ENCODE results near the gene AGPAT3. TPM values are rescaled to one million over a fixed set of nuclear protein-coding genes. Genes with fewer than 3 reads are reported as not detected.

AGPAT3 gene
- total and polyA plus RNA-seq, 3 donors from 2014 or later = 64.5 to 77.5 (median 69.8) TPM

DNA sequence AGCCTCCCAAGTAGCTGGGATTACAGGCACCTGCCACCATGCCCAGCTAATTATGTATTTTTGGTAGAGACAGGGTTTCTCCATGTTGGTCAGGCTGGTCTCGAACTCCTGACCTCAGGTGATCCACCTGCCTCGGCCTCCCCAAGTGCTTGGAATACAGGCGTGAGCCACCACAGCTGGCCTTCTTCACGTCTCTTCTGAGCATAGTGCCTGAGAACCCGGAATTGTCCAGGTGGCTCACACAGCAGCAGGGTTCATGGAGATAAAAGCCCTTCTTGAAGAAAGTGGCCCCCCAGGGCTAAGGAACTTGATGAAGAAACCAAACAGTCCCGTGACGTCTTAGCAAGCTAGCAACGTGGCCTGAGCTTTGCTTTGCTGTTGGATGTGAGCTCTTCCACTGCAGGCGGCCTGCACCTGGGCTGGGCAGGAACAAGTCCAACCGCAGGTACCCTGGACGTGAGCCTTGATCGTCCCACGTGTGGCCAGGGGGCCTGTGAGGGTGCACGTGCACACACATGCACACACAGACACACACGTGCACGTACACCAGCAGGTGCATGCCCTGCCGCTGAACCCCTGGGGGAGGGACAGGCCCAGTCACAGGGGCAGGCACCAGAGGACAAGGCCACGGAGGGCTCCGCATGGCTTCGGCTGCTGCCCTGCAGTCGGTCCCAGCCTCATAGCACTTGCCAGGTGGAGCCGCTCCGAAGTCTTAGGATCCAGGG lies 123.6 kb downstream of the AGPAT3 start:
- H3K4me3 ChIP-seq = no peak overlapping the region
- WGBS, 2 donors = 85% methylated on average over 6 to 23 of the region's 23 CpGs
- H3K4me1 ChIP-seq = peaks cover 16% of the 10 kb centered on the region
- intact Hi-C loops (cut with DNase I; ENCODE audit: low total_unique reads) = loop anchor here (10.0 kb wide), 1 partner anchor 124 kb away; the partner anchor contains the start of gene AGPAT3
- H3K27ac ChIP-seq = no peak overlapping the region
- TF ChIP-seq POLR2A (IDR thresholded peaks at IDR 0.05) = no peak
- TF ChIP-seq, protein P1, sequence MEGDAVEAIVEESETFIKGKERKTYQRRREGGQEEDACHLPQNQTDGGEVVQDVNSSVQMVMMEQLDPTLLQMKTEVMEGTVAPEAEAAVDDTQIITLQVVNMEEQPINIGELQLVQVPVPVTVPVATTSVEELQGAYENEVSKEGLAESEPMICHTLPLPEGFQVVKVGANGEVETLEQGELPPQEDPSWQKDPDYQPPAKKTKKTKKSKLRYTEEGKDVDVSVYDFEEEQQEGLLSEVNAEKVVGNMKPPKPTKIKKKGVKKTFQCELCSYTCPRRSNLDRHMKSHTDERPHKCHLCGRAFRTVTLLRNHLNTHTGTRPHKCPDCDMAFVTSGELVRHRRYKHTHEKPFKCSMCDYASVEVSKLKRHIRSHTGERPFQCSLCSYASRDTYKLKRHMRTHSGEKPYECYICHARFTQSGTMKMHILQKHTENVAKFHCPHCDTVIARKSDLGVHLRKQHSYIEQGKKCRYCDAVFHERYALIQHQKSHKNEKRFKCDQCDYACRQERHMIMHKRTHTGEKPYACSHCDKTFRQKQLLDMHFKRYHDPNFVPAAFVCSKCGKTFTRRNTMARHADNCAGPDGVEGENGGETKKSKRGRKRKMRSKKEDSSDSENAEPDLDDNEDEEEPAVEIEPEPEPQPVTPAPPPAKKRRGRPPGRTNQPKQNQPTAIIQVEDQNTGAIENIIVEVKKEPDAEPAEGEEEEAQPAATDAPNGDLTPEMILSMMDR (IDR thresholded peaks at IDR 0.05) = no peak
- no peaks in the 10 kb centered on the region for H3K9me3 ChIP-seq
- no peaks in the 10 kb centered on the region for H3K36me3 ChIP-seq (ENCODE audit: low read depth, missing control alignments)
- no peak for DNase-seq
- H3K27me3 ChIP-seq = no peaks in the 10 kb centered on the region

DNA sequence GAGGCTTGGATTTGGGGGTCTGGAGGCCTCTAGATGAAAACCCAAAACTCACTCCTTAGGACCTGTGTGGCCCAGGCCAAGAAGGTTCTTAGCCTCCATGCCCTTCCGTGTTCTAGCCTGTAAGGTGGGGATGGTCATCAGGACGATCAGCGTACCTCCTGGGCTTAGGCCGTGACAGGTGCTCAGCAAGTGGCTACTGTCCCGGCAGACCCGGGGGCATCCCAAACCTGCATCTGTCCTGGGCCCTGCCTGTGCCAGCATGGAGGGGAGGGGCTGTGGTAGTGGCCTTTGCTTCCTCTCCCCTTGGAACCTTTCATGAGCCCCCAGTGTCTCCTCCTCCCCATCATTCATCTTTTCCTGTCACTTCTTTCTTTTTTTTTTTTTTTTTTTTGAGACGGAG lies 124.4 kb downstream of the AGPAT3 start:
- intact Hi-C loops (cut with DNase I; ENCODE audit: low total_unique reads) = loop anchor here (10.0 kb wide), 1 partner anchor 125 kb away; the partner anchor contains the start of gene AGPAT3
- Histone ChIP-seq H3K9me3 (no peaks in the 10 kb centered on the region), H3K4me3 (no peak overlapping the region), H3K27me3 (no peaks in the 10 kb centered on the region), H3K27ac (no peak overlapping the region), H3K36me3 (ENCODE audit: low read depth, missing control alignments) (no peaks in the 10 kb centered on the region), H3K4me1 (peaks cover 22% of the 10 kb centered on the region)
- TF ChIP-seq POLR2A (IDR thresholded peaks at IDR 0.05) = no peak
- TF ChIP-seq, protein P1 (IDR thresholded peaks at IDR 0.05) = no peak
- no peak for DNase-seq
- 85 to 95% methylated on average over 7 of the region's 7 CpGs for WGBS, 2 donors

DNA sequence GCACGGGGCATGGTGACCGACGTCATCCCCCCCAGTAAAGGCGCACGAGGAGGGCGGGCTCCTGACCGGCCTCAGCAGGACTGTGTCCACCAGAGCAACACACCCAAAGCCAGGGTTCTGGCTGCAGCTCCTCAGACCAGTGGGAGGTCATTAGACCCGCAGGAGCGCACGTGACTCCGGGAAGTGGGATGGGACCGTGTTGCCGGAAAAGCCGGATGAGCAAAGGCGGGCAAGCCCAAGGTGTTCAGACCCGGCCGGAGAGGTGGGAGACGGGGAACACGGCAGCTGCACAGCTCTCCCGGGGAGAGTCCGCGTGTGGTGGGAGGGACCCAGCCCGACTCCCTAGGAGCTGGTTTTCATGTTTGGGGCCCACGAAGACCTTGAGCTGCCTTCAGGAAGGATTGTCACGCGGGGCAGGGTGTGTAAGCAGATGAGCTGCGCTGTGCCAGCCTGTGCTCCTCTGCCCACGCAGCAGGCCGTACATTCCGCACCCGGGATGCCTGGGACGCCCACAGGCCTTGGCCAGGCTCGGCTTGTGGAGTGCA lies 126.5 kb downstream of the AGPAT3 start:
- H3K4me3 ChIP-seq = no peak overlapping the region
- WGBS, 2 donors = 54 to 56% methylated on average over 17 to 33 of the region's 33 CpGs
- intact Hi-C loops (cut with DNase I; ENCODE audit: low total_unique reads) = no loop called here

DNA sequence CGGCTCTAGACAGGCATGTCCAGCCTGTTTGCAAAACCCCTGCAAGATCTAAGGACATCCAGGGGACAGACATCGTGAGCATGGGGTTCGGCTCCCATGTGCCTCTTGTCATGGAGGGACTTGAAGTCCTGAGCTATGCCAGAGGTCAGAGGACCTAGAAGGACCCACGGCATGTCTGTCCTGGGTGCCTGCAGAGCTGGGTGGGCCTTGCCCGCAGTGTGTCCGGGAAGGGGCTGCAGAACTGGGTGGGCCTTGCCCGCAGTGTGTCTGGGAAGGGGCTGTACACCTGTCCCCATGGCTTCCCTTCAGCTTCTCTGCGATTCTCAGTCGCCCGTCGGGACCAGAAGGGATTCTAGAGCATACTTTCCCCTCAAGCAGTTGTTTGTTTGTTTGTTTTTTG lies 127.1 kb downstream of the AGPAT3 start:
- 92 to 99% methylated on average over 7 to 11 of the region's 11 CpGs for WGBS, 2 donors
- H3K9me3 ChIP-seq = no peaks in the 10 kb centered on the region
- TF ChIP-seq, protein P1 (IDR thresholded peaks at IDR 0.05) = no peak
- TF ChIP-seq POLR2A (IDR thresholded peaks at IDR 0.05) = no peak
- no peak overlapping the region for H3K4me3 ChIP-seq
- intact Hi-C loops (cut with DNase I; ENCODE audit: low total_unique reads) = no loop called here
- H3K36me3 ChIP-seq (ENCODE audit: low read depth, missing control alignments) = no peaks in the 10 kb centered on the region
- H3K27me3 ChIP-seq = no peaks in the 10 kb centered on the region
- peak overlapping the region; percentile 66 to 68 for H3K27ac ChIP-seq
- no peak for DNase-seq
- peaks cover 15% of the 10 kb centered on the region for H3K4me1 ChIP-seq

More for the DNA sequence above, 126.5 kb downstream of the AGPAT3 start:
- Histone ChIP-seq H3K9me3 (no peaks in the 10 kb centered on the region), H3K4me1 (peaks cover 21% of the 10 kb centered on the region), H3K27me3 (no peaks in the 10 kb centered on the region), H3K36me3 (ENCODE audit: low read depth, missing control alignments) (no peaks in the 10 kb centered on the region), H3K27ac (peak overlapping the region; percentile 66 to 68)
- TF ChIP-seq, protein P1 (IDR thresholded peaks at IDR 0.05) = no peak
- no peak for TF ChIP-seq POLR2A (IDR thresholded peaks at IDR 0.05)
- peak; percentile 84 for DNase-seq

Measured in testis (tissue), 3 donors.